ENCODE results near the gene IMPA2. TPM values are rescaled to one million over a fixed set of nuclear protein-coding genes. Genes with fewer than 3 reads are reported as not detected.
A peak's percentile ranks its signal among the peaks of the same experiment; 100 is the strongest.
"Not testable (repeated sequence)": the region's sequence is repeated elsewhere in the genome, so short reads cannot be mapped to it uniquely, and the experiment has no call there.

The IMPA2 gene
- total RNA-seq, 1 experiment from 2014 or later, result 35.8 TPM

GRCh38 chr18:12064086-12064763, 82.9 kb downstream of the IMPA2 start:
- no peaks in the 10 kb centered on the region for H3K36me3 ChIP-seq
- no peaks in the 10 kb centered on the region for H3K9me3 ChIP-seq (replicated peaks)
- no peaks in the 10 kb centered on the region for H3K27me3 ChIP-seq
- H3K4me3 ChIP-seq, result no peak overlapping the region
- H3K27ac ChIP-seq, result no peak overlapping the region
- DNase-seq, result no peak
- no peaks in the 10 kb centered on the region for H3K4me1 ChIP-seq

GRCh38 chr18:12065397-12065796, 84.1 kb downstream of the IMPA2 start:
- no peak for DNase-seq
- Histone ChIP-seq H3K9me3 (replicated peaks) (no peaks in the 10 kb centered on the region), H3K27ac (no peak overlapping the region), H3K36me3 (no peaks in the 10 kb centered on the region), H3K4me3 (no peak overlapping the region), H3K27me3 (no peaks in the 10 kb centered on the region), H3K4me1 (no peaks in the 10 kb centered on the region)

GRCh38 chr18:12066910-12067511, 85.7 kb downstream of the IMPA2 start:
- no peaks in the 10 kb centered on the region for H3K27me3 ChIP-seq
- H3K27ac ChIP-seq, result no peak overlapping the region
- H3K36me3 ChIP-seq, result no peaks in the 10 kb centered on the region
- no peaks in the 10 kb centered on the region for H3K9me3 ChIP-seq (replicated peaks)
- DNase-seq, result no peak
- no peak overlapping the region for H3K4me3 ChIP-seq
- no peaks in the 10 kb centered on the region for H3K4me1 ChIP-seq

GRCh38 chr18:12067671-12068070, 86.4 kb downstream of the IMPA2 start:
- Histone ChIP-seq H3K36me3 (no peaks in the 10 kb centered on the region), H3K9me3 (replicated peaks) (no peaks in the 10 kb centered on the region), H3K4me1 (no peaks in the 10 kb centered on the region)

GRCh38 chr18:12068316-12068949, 87.1 kb downstream of the IMPA2 start:
- not testable (repeated sequence) for DNase-seq; H3K27ac ChIP-seq; H3K4me1 ChIP-seq; H3K36me3 ChIP-seq; H3K9me3 ChIP-seq (replicated peaks); H3K27me3 ChIP-seq; H3K4me3 ChIP-seq

More at GRCh38 chr18:12067671-12068070, 86.4 kb downstream of the IMPA2 start:
- DNase-seq, result no peak
- Histone ChIP-seq H3K27ac (no peak overlapping the region), H3K27me3 (no peaks in the 10 kb centered on the region), H3K4me3 (no peak overlapping the region)

GRCh38 chr18:12068950-12069320, 87.6 kb downstream of the IMPA2 start:
- Histone ChIP-seq H3K36me3 (no peaks in the 10 kb centered on the region), H3K27me3 (no peaks in the 10 kb centered on the region), H3K4me1 (no peaks in the 10 kb centered on the region), H3K4me3 (no peak overlapping the region), H3K9me3 (replicated peaks) (no peaks in the 10 kb centered on the region), H3K27ac (no peak overlapping the region)
- DNase-seq, result no peak

- H3K36me3 ChIP-seq, H3K4me3 ChIP-seq, DNase-seq: not testable (repeated sequence)
Measured at GRCh38 chr18:12071066-12071465, 89.8 kb downstream of the IMPA2 start.

GRCh38 chr18:12072996-12073395, 91.7 kb downstream of the IMPA2 start:
- no peak for DNase-seq
- Histone ChIP-seq H3K4me1 (no peaks in the 10 kb centered on the region), H3K9me3 (replicated peaks) (no peaks in the 10 kb centered on the region), H3K27ac (no peak overlapping the region), H3K36me3 (no peaks in the 10 kb centered on the region), H3K27me3 (no peaks in the 10 kb centered on the region), H3K4me3 (no peak overlapping the region)

More at GRCh38 chr18:12071066-12071465, 89.8 kb downstream of the IMPA2 start:
- H3K4me1 ChIP-seq; H3K27ac ChIP-seq; H3K27me3 ChIP-seq; H3K9me3 ChIP-seq (replicated peaks): not testable (repeated sequence)

- H3K4me3 ChIP-seq, result no peak overlapping the region
- DNase-seq, result no peak
Measured at GRCh38 chr18:12074736-12075135, 93.4 kb downstream of the IMPA2 start.

GRCh38 chr18:12076424-12077140, 95.3 kb downstream of the IMPA2 start:
- Histone ChIP-seq H3K27ac (no peak overlapping the region), H3K4me3 (peak overlapping the region; percentile 34)
- peak in 1 of 2 experiments; percentile 41 for DNase-seq

More at GRCh38 chr18:12074736-12075135, 93.4 kb downstream of the IMPA2 start:
- no peaks in the 10 kb centered on the region for H3K36me3 ChIP-seq
- no peaks in the 10 kb centered on the region for H3K9me3 ChIP-seq (replicated peaks)
- no peaks in the 10 kb centered on the region for H3K27me3 ChIP-seq
- H3K4me1 ChIP-seq, result no peaks in the 10 kb centered on the region
- H3K27ac ChIP-seq, result no peak overlapping the region

GRCh38 chr18:12077994-12078393, 96.7 kb downstream of the IMPA2 start:
- H3K27me3 ChIP-seq; H3K4me1 ChIP-seq; H3K4me3 ChIP-seq; DNase-seq; H3K9me3 ChIP-seq (replicated peaks); H3K36me3 ChIP-seq; H3K27ac ChIP-seq: not testable (repeated sequence)

More at GRCh38 chr18:12076424-12077140, 95.3 kb downstream of the IMPA2 start:
- no peaks in the 10 kb centered on the region for H3K4me1 ChIP-seq
- no peaks in the 10 kb centered on the region for H3K9me3 ChIP-seq (replicated peaks)
- H3K36me3 ChIP-seq, result no peaks in the 10 kb centered on the region
- no peaks in the 10 kb centered on the region for H3K27me3 ChIP-seq

GRCh38 chr18:12079491-12080237, 98.4 kb downstream of the IMPA2 start:
- Histone ChIP-seq H3K4me3 (no peak overlapping the region), H3K9me3 (replicated peaks) (no peaks in the 10 kb centered on the region)

More at GRCh38 chr18:12079491-12080237, 98.4 kb downstream of the IMPA2 start:
- Histone ChIP-seq H3K4me1 (no peaks in the 10 kb centered on the region), H3K27me3 (no peaks in the 10 kb centered on the region), H3K27ac (no peak overlapping the region), H3K36me3 (no peaks in the 10 kb centered on the region)
- DNase-seq, result no peak

All from SJCRH30 (cell line).